DOHH2 (cell line): Measurements from ENCODE around the gene PLXND1.

ENCODE experiments used
- H3F3A ChIP-seq: fragments of 200-600 bp; sonication (generic), shearing (Covaris generic); 2 replicates; pipeline ENCODE4 v1.6.0; 2016; ENCODE audit warnings: antibody characterized with exemption, mild to moderate bottlenecking; ENCODE audit not compliant: control insufficient read depth, insufficient read depth
- H3K27ac ChIP-seq: fragments of 200-600 bp; sonication (generic); 2 replicates; pipeline ENCODE4 v1.5.1; 2014; ENCODE audit warnings: low read depth, mild to moderate bottlenecking, low read length, moderate library complexity
- H3K27me3 ChIP-seq: fragments of 200-600 bp; sonication (generic); 2 replicates; pipeline ENCODE4 v1.6.1; 2014; ENCODE audit warnings: mild to moderate bottlenecking, low read length, mixed read lengths; ENCODE audit not compliant: control insufficient read depth
- H3K36me3 ChIP-seq: fragments of 200-600 bp; sonication (generic); 2 replicates; pipeline ENCODE4 v1.6.1; 2014; ENCODE audit warnings: mild to moderate bottlenecking, low read length, moderate library complexity, mixed read lengths; ENCODE audit not compliant: control insufficient read depth
- H3K4me1 ChIP-seq: fragments of 200-600 bp; sonication (generic); 2 replicates; pipeline ENCODE4 v1.6.1; 2014; ENCODE audit warnings: mild to moderate bottlenecking, low read length, mixed read lengths; ENCODE audit not compliant: control insufficient read depth
- H3K4me2 ChIP-seq: fragments of 200-600 bp; sonication (generic); 2 replicates; pipeline ENCODE4 v1.6.0; 2014; ENCODE audit warnings: mild to moderate bottlenecking, low read length, moderate library complexity
- H3K4me3 ChIP-seq: fragments of 200-600 bp; sonication (generic); 2 replicates; pipeline ENCODE4 v1.5.1; 2014; ENCODE audit warnings: mild to moderate bottlenecking, low read length, mixed read lengths
- H3K79me2 ChIP-seq: fragments of 200-600 bp; sonication (generic); 2 replicates; pipeline ENCODE4 v1.6.1; 2014; ENCODE audit warnings: mild to moderate bottlenecking, low read length, mixed read lengths; ENCODE audit not compliant: control insufficient read depth
- H3K9me2 ChIP-seq: fragments of 200-600 bp; sonication (generic); replicated peaks from 2 replicates; pipeline ENCODE4 v1.6.1; 2014; ENCODE audit warnings: mild to moderate bottlenecking, low read length, mixed read lengths; ENCODE audit not compliant: control insufficient read depth
- H3K9me3 ChIP-seq: fragments of 200-600 bp; sonication (generic); 2 replicates; pipeline ENCODE4 v1.6.1; 2014; ENCODE audit warnings: antibody characterized with exemption, low read length, mixed read lengths; ENCODE audit not compliant: control insufficient read depth, insufficient read depth
- H4K20me1 ChIP-seq: fragments of 200-600 bp; sonication (generic); 2 replicates; pipeline ENCODE4 v1.6.0; 2014; ENCODE audit warnings: low read depth, mild to moderate bottlenecking, antibody characterized with exemption, low read length, moderate library complexity; ENCODE audit not compliant: control insufficient read depth, insufficient read depth
- EZH2phosphoT487 ChIP-seq: fragments of 200-600 bp; sonication (generic); IDR thresholded peaks from 2 replicates; pipeline ENCODE4 v1.6.1; 2017; ENCODE audit warnings: borderline replicate concordance, mild to moderate bottlenecking, antibody characterized with exemption, low read length, moderate library complexity, mixed read lengths
- TF ChIP-seq, protein P1 (sequence below): fragments of 200-600 bp; sonication (generic); IDR thresholded peaks from one replicate; pipeline ENCODE4 v1.5.1; 2014; ENCODE audit warnings: antibody characterized with exemption, mild to moderate bottlenecking, low read depth, low read length; ENCODE audit not compliant: poor library complexity, severe bottlenecking

The PLXND1 gene

DNA sequence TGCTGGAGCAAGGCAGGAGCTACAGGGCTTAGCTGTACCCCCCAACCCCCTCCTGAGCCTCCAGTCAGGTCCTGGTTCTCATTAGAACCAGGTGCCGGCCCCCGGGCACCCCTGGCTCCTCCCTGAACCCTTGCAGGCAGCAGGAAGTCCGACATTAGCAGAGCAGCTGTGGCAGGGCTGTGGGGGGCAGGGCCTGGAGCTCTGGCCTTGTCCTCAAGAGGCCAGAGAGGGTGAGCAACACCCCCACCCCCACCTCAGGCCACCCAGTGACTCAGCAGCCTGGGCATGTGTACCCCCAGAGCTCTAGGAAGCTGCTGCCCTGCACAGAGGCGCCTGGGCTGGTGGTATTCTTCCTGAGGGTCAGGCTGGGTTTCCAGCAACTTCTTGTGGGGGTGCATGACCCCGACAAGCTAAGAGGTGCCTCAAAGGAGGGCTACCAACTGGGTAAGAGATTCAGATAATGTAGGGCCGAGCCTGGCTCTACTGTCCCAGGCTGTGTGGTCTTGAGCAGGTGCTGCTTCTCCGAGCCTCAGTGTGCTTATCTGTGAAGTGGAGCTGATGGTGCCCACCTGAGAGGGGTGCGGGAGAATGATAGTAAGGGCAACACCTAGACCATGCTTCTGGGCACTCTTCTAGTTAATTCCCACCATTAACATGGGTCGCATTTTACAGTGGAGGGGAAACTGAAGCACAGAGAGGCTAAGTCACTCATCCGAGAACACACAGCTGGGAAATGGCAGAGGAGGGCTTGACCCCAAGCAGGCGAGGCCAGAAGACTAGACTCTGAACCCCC lies 47.5 kb downstream of the PLXND1 start:
- no peaks in the 10 kb centered on the region for H3F3A ChIP-seq
- peaks cover 19% of the 10 kb centered on the region for H3K4me1 ChIP-seq
- no peak overlapping the region for H3K27ac ChIP-seq
- H3K4me3 ChIP-seq: no peak overlapping the region
- no peaks in the 10 kb centered on the region for H4K20me1 ChIP-seq
- H3K9me3 ChIP-seq: no peaks in the 10 kb centered on the region
- no peaks in the 10 kb centered on the region for H3K9me2 ChIP-seq
- no peaks in the 10 kb centered on the region for H3K36me3 ChIP-seq
- H3K4me2 ChIP-seq: peak overlapping the region; percentile 46
- peaks cover 4% of the 10 kb centered on the region; the same call in 1 of the 2 replicates for H3K27me3 ChIP-seq
- TF ChIP-seq, protein P1, sequence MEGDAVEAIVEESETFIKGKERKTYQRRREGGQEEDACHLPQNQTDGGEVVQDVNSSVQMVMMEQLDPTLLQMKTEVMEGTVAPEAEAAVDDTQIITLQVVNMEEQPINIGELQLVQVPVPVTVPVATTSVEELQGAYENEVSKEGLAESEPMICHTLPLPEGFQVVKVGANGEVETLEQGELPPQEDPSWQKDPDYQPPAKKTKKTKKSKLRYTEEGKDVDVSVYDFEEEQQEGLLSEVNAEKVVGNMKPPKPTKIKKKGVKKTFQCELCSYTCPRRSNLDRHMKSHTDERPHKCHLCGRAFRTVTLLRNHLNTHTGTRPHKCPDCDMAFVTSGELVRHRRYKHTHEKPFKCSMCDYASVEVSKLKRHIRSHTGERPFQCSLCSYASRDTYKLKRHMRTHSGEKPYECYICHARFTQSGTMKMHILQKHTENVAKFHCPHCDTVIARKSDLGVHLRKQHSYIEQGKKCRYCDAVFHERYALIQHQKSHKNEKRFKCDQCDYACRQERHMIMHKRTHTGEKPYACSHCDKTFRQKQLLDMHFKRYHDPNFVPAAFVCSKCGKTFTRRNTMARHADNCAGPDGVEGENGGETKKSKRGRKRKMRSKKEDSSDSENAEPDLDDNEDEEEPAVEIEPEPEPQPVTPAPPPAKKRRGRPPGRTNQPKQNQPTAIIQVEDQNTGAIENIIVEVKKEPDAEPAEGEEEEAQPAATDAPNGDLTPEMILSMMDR: no peak
- no peak for TF ChIP-seq EZH2phosphoT487
- no peaks in the 10 kb centered on the region for H3K79me2 ChIP-seq

- Histone ChIP-seq H3F3A (no peaks in the 10 kb centered on the region), H3K27ac (no peak overlapping the region), H4K20me1 (no peaks in the 10 kb centered on the region), H3K36me3 (no peaks in the 10 kb centered on the region), H3K27me3 (peaks cover 4% of the 10 kb centered on the region; the same call in 1 of the 2 replicates), H3K9me3 (no peaks in the 10 kb centered on the region), H3K4me3 (no peak overlapping the region), H3K9me2 (no peaks in the 10 kb centered on the region), H3K79me2 (no peaks in the 10 kb centered on the region), H3K4me1 (peaks cover 19% of the 10 kb centered on the region), H3K4me2 (peak overlapping the region; percentile 46)
- TF ChIP-seq EZH2phosphoT487: no peak
- TF ChIP-seq, protein P1: no peak
Observed at GRCh38 chr3:129558081-129558771, 48.2 kb downstream of the PLXND1 start.

- no peaks in the 10 kb centered on the region for H4K20me1 ChIP-seq
- H3K27me3 ChIP-seq: peaks cover 4% of the 10 kb centered on the region; the same call in 1 of the 2 replicates
- H3K36me3 ChIP-seq: no peaks in the 10 kb centered on the region
- H3F3A ChIP-seq: no peaks in the 10 kb centered on the region
- H3K4me2 ChIP-seq: no peak overlapping the region
- H3K27ac ChIP-seq: no peak overlapping the region
- H3K4me3 ChIP-seq: no peak overlapping the region
- H3K4me1 ChIP-seq: peaks cover 19% of the 10 kb centered on the region
- H3K9me3 ChIP-seq: no peaks in the 10 kb centered on the region
- no peaks in the 10 kb centered on the region for H3K9me2 ChIP-seq
- no peaks in the 10 kb centered on the region for H3K79me2 ChIP-seq
- TF ChIP-seq, protein P1: no peak
- TF ChIP-seq EZH2phosphoT487: no peak
Observed at GRCh38 chr3:129557548-129557894, 49.0 kb downstream of the PLXND1 start.
